Fibroblast of skin of left quadriceps (primary cell): ENCODE measurements around the gene TMOD1.
"Not testable (repeated sequence)": the region's sequence is repeated elsewhere in the genome, so short reads cannot be mapped to it uniquely, and the experiment has no call there.

ENCODE experiments used
- DNase-seq, 2 experiments: peaks; one replicate each; pipeline ENCODE4 v3.0.0-alpha.2; 2013; ENCODE audit warnings: low read depth in 2 of 2

Gene TMOD1

GRCh38 chr9:97567894-97568202, 66.4 kb downstream of the TMOD1 start:
- DNase-seq = no peak

- no peak for DNase-seq
Observed at GRCh38 chr9:97568461-97569275, 67.2 kb downstream of the TMOD1 start.

- DNase-seq = no peak
Observed at GRCh38 chr9:97570899-97571298, 69.4 kb downstream of the TMOD1 start.

GRCh38 chr9:97571664-97572063, 70.2 kb downstream of the TMOD1 start:
- DNase-seq = no peak

- no peak for DNase-seq
Observed at GRCh38 chr9:97572196-97572891, 70.9 kb downstream of the TMOD1 start.

- no peak for DNase-seq
Observed at GRCh38 chr9:97572892-97573365, 71.5 kb downstream of the TMOD1 start.

- no peak for DNase-seq
Observed at GRCh38 chr9:97573482-97574073, 72.1 kb downstream of the TMOD1 start.

GRCh38 chr9:97574101-97574571, 72.7 kb downstream of the TMOD1 start:
- not testable (repeated sequence) for DNase-seq

GRCh38 chr9:97574921-97575672, 73.6 kb downstream of the TMOD1 start:
- DNase-seq = not testable (repeated sequence)

GRCh38 chr9:97575673-97576200, 74.3 kb downstream of the TMOD1 start:
- no peak for DNase-seq

- no peak for DNase-seq
Observed at GRCh38 chr9:97577051-97577450, 75.6 kb downstream of the TMOD1 start.

- no peak for DNase-seq
Observed at GRCh38 chr9:97578846-97579245, 77.4 kb downstream of the TMOD1 start.

- no peak for DNase-seq
Observed at GRCh38 chr9:97579914-97580313, 78.4 kb downstream of the TMOD1 start.

- not testable (repeated sequence) for DNase-seq
Observed at GRCh38 chr9:97581590-97581989, 80.1 kb downstream of the TMOD1 start.

GRCh38 chr9:97584778-97585177, 83.3 kb downstream of the TMOD1 start:
- not testable (repeated sequence) for DNase-seq

- not testable (repeated sequence) for DNase-seq
Observed at GRCh38 chr9:97586909-97587308, 85.4 kb downstream of the TMOD1 start.

- no peak for DNase-seq
Observed at GRCh38 chr9:97591535-97591934, 90.1 kb downstream of the TMOD1 start.

- no peak for DNase-seq
Observed at GRCh38 chr9:97592126-97592525, 90.7 kb downstream of the TMOD1 start.

- no peak for DNase-seq
Observed at GRCh38 chr9:97593960-97594359, 92.5 kb downstream of the TMOD1 start.

- no peak for DNase-seq
Observed at GRCh38 chr9:97594381-97594921, 93.0 kb downstream of the TMOD1 start.

- no peak for DNase-seq
Observed at GRCh38 chr9:97596906-97597305, 95.4 kb downstream of the TMOD1 start.
